Naive thymus-derived CD8-positive, alpha-beta T cell (primary cell): ENCODE results near the gene IZUMO1. TPM values are rescaled to one million over a fixed set of nuclear protein-coding genes. Genes with fewer than 3 reads are reported as not detected.

Source experiments
- ATAC-seq, 2 donors: fragments of 150-1000 bp; cut with Tn5 transposase in 1 of 2; sonication (Bioruptor Pico), chemical (Tn5 transposase) in 1 of 2; 1 replicate in 1 of 2; 2 replicates in 1 of 2; pipeline ENCODE4 v1.10.0; 2021; ENCODE audit warnings: mild to moderate bottlenecking in 2 of 2, moderate library complexity in 2 of 2
- POLR2A ChIA-PET: fragments of 350-600 bp; sonication (Branson Sonifier 250); formaldehyde crosslinking; loops from one replicate; lab custom pipeline; 2021; ENCODE audit warnings: antibody characterized with exemption; lab: Charles Lee
- DNase-seq, 10 donors: peaks; one replicate each; pipeline versions ENCODE4 v3.0.0 to v3.0.0-alpha.2; 2020 to 2022
- H3K27ac Mint-ChIP-seq, 10 donors: one replicate each; pipeline ENCODE4 v1.8.0; 2020 to 2022; ENCODE audit warnings: mild to moderate bottlenecking in 10 of 10, mixed read lengths in 10 of 10, moderate library complexity in 4 of 10, inconsistent platforms in 1 of 10
- H3K27me3 Mint-ChIP-seq, 5 donors: one replicate each; pipeline ENCODE4 v1.8.0; 2021 to 2022; ENCODE audit warnings: mixed read lengths in 5 of 5
- H3K36me3 Mint-ChIP-seq, 3 donors: one replicate each; pipeline ENCODE4 v1.8.0; 2020 to 2022; ENCODE audit warnings: mixed read lengths in 3 of 3, mild to moderate bottlenecking in 2 of 3, inconsistent platforms in 1 of 3
- H3K4me1 Mint-ChIP-seq, 4 donors: one replicate each; pipeline ENCODE4 v1.8.0; 2021 to 2022; ENCODE audit warnings: mixed read lengths in 4 of 4
- H3K4me3 Mint-ChIP-seq, 10 donors: one replicate each; pipeline ENCODE4 v1.8.0; 2020 to 2022; ENCODE audit warnings: mild to moderate bottlenecking in 10 of 10, mixed read lengths in 10 of 10, moderate library complexity in 6 of 10, inconsistent platforms in 1 of 10
- H3K9me3 Mint-ChIP-seq, 9 donors: one replicate each; pipeline ENCODE4 v1.8.0; 2020 to 2022; ENCODE audit warnings: mixed read lengths in 9 of 9, mild to moderate bottlenecking in 3 of 9, inconsistent platforms in 1 of 9, moderate library complexity in 1 of 9
- polyA plus RNA-seq, 3 donors: library from polyadenylated mRNA; unstranded; fragments of 300-500 nt; fragmentation: Illumina TruSeq; gene quantifications; one replicate each; pipeline ENCODE4 v1.2.3, GENCODE V29; 2021
- total RNA-seq, 8 experiments: library from RNA in 2 of 8; stranded (reverse) in 2 of 8; gene quantifications; one replicate each; pipeline ENCODE4 v1.2.3 and lab custom pipeline; 2021 to 2026

Gene IZUMO1
- total and polyA plus RNA-seq, 5 experiments from 2014 or later = not detected

- H3K4me3 Mint-ChIP-seq = no peak overlapping the region
- no peaks in the 10 kb centered on the region for H3K9me3 Mint-ChIP-seq
- H3K4me1 Mint-ChIP-seq = peaks cover 13 to 24% (median 21%) of the 10 kb centered on the region in 4 donors
- no peak for ATAC-seq
- H3K27ac Mint-ChIP-seq = no peak overlapping the region
- DNase-seq = no peak
- POLR2A ChIA-PET = no interaction called here
- no peaks in the 10 kb centered on the region for H3K36me3 Mint-ChIP-seq
- peaks cover 4 to 39% (median 18%) of the 10 kb centered on the region in 5 donors for H3K27me3 Mint-ChIP-seq
Measured at GRCh38 chr19:48755787-48756186, 9.1 kb upstream of the IZUMO1 start.

DNA sequence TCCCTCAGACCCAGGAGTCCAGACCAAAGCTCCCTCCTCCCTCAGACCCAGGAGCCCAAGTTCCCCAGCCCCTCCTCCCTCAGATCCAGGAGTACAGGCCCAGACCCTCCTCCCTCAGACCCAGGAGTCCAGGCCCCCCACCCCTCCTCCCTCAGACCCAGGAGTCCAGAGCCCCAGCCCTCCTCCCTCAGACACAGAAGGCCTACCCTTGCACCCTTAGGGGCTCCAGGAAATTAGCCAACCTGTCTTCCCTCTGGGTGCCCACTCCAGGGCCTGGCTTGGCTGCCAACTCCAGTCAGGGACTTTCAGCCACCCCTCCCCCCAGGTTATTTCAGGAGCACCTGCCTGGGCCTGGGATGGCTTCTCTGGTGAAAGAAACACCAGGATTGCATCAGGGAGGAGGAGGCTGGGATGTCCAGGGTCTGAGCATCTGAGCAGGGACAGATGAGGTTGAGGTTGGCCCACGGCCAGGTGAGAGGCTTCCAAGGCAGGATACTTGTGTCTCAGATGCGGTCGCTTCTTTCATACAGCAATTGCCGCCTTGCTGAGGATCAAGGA lies 8.5 kb upstream of the IZUMO1 start, which contains the start of gene FGF21:
TSS of gene FGF21 (plus strand) at position 441 of the 558 bp plus-strand sequence. CDS start 713 bp downstream, outside the sequence.
- H3K4me1 Mint-ChIP-seq = peaks cover 11 to 20% (median 16%) of the 10 kb centered on the region in 4 donors
- POLR2A ChIA-PET = interaction anchor here (0.6 kb wide), 1 partner anchor 981 kb away, joined by 3 read pairs; no protein-coding TSS in a partner anchor
- H3K27ac Mint-ChIP-seq = no peak within 1 kb of the TSS
- H3K9me3 Mint-ChIP-seq = no peaks in the 10 kb centered on the region
- ATAC-seq (no peak), DNase-seq (no peak)
- H3K4me3 Mint-ChIP-seq = peak within 1 kb of the TSS in 1 of 10 donors; percentile 48
- H3K36me3 Mint-ChIP-seq = no peaks in the 10 kb centered on the region
- H3K27me3 Mint-ChIP-seq = peaks cover 4 to 34% (median 13%) of the 10 kb centered on the region in 5 donors

DNA sequence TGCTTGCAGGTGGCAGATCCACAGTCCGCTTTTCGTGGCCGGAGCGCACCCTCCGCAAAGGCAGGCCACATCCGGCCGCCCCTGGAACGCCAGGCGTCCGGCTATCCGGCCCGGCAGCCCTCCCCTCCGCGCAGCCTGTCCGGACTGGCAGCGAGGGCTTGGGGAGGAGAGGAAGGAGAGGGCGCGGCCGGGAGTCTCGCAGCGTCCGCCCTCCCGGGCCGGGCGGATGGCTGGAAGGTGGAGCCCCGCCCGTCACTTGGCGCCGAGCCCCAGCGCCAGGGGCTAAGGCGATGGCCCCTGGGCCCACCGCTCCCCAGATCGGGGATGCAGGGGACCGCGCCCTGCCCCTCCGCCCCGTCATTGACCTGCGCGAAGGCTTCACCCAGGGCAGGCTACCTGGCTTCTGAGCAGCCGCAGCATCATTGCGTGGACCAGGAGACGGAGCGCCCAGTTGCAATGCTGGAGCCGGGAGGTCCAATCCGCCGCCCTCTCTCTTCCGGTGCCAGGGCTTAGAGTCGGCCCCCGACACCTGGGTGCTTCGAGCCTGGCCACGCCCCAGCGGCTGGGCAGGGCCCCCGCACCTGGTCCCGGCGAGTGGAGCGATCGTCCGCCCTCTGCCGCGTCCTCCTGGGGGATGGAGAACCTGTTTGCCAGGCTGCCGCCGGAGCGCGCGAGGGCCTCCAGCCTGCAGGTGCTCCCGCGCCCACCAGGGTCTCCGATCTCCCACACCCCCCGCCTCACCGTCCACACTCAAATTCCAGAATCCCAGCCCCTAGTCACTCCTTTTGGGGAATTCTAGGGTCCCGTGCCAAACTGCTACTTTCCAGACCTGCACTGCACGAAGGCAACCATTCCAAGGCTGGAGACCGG lies 6.0 kb upstream of the IZUMO1 start, which contains the start of gene FUT1:
TSS of gene FUT1 (minus strand) at position 146 of the 870 bp plus-strand sequence. CDS start 1,360 bp downstream, outside the sequence.
- DNase-seq (peak in 8 of 10 donors; percentile 14 to 46 (median 39)), ATAC-seq (peak; percentile 74 to 80)
- H3K4me1 Mint-ChIP-seq = peaks cover 12 to 20% (median 16%) of the 10 kb centered on the region in 4 donors
- peak within 1 kb of the TSS in 4 of 10 donors; percentile 38 to 57 (median 54) for H3K27ac Mint-ChIP-seq
- H3K9me3 Mint-ChIP-seq = no peaks in the 10 kb centered on the region
- H3K36me3 Mint-ChIP-seq = no peaks in the 10 kb centered on the region
- POLR2A ChIA-PET = interaction anchor here (1.6 kb wide), 1 partner anchor 14 kb away, joined by 7 read pairs; no protein-coding TSS in a partner anchor
- H3K27me3 Mint-ChIP-seq = peaks cover 4 to 31% (median 13%) of the 10 kb centered on the region in 5 donors
- H3K4me3 Mint-ChIP-seq = peak within 1 kb of the TSS; percentile 65 to 89 (median 80)

- peak in 2 of 10 donors; percentile 19 to 29 for DNase-seq
- Mint-ChIP-seq H3K9me3 (no peaks in the 10 kb centered on the region), H3K4me3 (peak overlapping the region; percentile 65 to 89 (median 80))
Measured at GRCh38 chr19:48751845-48752495, 5.3 kb upstream of the IZUMO1 start.

GRCh38 chr19:48750771-48751504 lies 4.2 kb upstream of the IZUMO1 start:
- ATAC-seq = no peak
- H3K27ac Mint-ChIP-seq = peak overlapping the region in 1 of 10 donors; percentile 60

More at GRCh38 chr19:48751845-48752495, 5.3 kb upstream of the IZUMO1 start:
- H3K27ac Mint-ChIP-seq = peak overlapping the region in 4 of 10 donors; percentile 38 to 57 (median 54)
- peaks cover 12 to 20% (median 16%) of the 10 kb centered on the region in 4 donors for H3K4me1 Mint-ChIP-seq
- H3K27me3 Mint-ChIP-seq = peaks cover 4 to 31% (median 13%) of the 10 kb centered on the region in 5 donors
- POLR2A ChIA-PET = interaction anchor here (0.6 to 1.6 kb wide), 3 partner anchors 13 to 1176 kb away, joined by 4 to 7 read pairs (median 7); no protein-coding TSS in a partner anchor
- H3K36me3 Mint-ChIP-seq = no peaks in the 10 kb centered on the region
- peak; percentile 53 to 69 for ATAC-seq

GRCh38 chr19:48750351-48750750 lies 3.6 kb upstream of the IZUMO1 start:
- no peak for ATAC-seq
- peaks cover 0 to 2% (median 0%) of the 10 kb centered on the region in 9 donors for H3K9me3 Mint-ChIP-seq
- no peak overlapping the region for H3K4me3 Mint-ChIP-seq
- DNase-seq = no peak
- POLR2A ChIA-PET = no interaction called here
- no peaks in the 10 kb centered on the region for H3K36me3 Mint-ChIP-seq
- no peak overlapping the region for H3K27ac Mint-ChIP-seq
- H3K27me3 Mint-ChIP-seq = peaks cover 7 to 38% (median 27%) of the 10 kb centered on the region in 5 donors
- H3K4me1 Mint-ChIP-seq = peaks cover 17 to 25% (median 20%) of the 10 kb centered on the region in 4 donors

More at GRCh38 chr19:48750771-48751504, 4.2 kb upstream of the IZUMO1 start:
- H3K9me3 Mint-ChIP-seq = peaks cover 0 to 2% (median 0%) of the 10 kb centered on the region in 9 donors
- DNase-seq = no peak
- H3K4me3 Mint-ChIP-seq = peak overlapping the region in 9 of 10 donors; percentile 44 to 75 (median 53)
- no peaks in the 10 kb centered on the region for H3K36me3 Mint-ChIP-seq
- peaks cover 16 to 23% (median 19%) of the 10 kb centered on the region in 4 donors for H3K4me1 Mint-ChIP-seq
- H3K27me3 Mint-ChIP-seq = peaks cover 7 to 36% (median 21%) of the 10 kb centered on the region in 5 donors
- POLR2A ChIA-PET = interaction anchor here (1.3 to 1.6 kb wide), 2 partner anchors 12 to 36 kb away, joined by 4 to 7 read pairs; no protein-coding TSS in a partner anchor

DNA sequence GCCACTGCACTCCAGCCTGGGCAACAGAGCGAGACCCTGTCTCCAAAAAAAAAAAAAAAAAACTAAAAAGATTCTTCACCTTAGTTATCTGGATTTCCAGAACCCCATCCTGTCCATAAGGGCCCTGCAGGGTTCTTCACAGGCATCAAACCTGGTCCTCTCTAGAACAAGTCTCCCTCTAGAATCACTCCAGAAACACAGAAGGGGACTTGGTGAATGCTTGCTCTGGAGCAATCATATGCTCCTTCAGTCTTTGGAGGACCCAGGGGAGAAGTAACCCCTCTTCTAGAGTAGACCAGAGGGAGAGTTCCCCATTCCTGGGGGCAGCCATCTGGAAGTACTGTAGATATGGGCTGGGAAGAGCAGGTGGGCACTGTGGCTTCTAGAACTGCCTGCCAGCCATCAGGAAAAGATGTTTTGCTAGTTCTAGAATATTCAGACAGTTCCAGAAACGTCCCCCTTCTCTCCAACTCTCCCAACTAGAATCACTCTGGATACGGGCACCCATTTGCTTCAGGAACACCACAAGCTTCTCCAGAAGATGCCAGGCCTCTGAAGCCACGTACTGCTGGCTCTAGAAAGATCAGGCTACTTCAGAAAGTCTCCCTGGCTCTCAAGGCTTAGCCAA lies 3.0 kb upstream of the IZUMO1 start:
- Mint-ChIP-seq H3K9me3 (peaks cover 0 to 2% (median 0%) of the 10 kb centered on the region in 9 donors), H3K36me3 (no peaks in the 10 kb centered on the region), H3K27me3 (peaks cover 9 to 37% (median 31%) of the 10 kb centered on the region in 5 donors), H3K4me1 (peaks cover 17 to 30% (median 20%) of the 10 kb centered on the region in 4 donors), H3K27ac (peak overlapping the region in 1 of 10 donors; percentile 33), H3K4me3 (no peak overlapping the region)
- DNase-seq (no peak), ATAC-seq (no peak)
- POLR2A ChIA-PET = no interaction called here

DNA sequence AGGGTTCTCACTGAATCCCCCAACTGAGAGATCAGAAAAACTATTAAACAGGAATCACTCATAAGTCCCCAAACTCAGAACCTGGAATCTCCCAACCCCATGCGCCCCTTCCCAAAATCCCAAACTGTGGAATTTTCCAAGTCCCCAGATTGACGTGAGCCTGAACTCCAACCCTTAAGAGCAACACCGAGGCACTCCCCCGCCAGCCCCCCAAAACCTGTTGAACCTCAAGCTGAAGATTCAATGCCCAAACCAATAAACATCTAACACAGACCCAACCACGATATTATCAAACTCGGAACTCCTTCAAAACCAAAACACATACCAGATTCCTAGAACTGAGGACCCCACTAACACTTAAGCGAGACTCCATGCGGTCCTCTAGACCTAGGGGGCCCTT lies 599 bp downstream of the IZUMO1 start:
- POLR2A ChIA-PET = no interaction called here
- Mint-ChIP-seq H3K27me3 (peaks cover 6 to 32% (median 15%) of the 10 kb centered on the region in 5 donors), H3K9me3 (peaks cover 0 to 2% (median 0%) of the 10 kb centered on the region in 9 donors), H3K4me1 (peaks cover 9 to 24% (median 10%) of the 10 kb centered on the region in 4 donors), H3K27ac (no peak overlapping the region), H3K4me3 (peak overlapping the region in 1 of 10 donors; percentile 15), H3K36me3 (no peaks in the 10 kb centered on the region)
- DNase-seq (no peak), ATAC-seq (no peak)

GRCh38 chr19:48745208-48745995 lies 1.3 kb downstream of the IZUMO1 start:
- peak; percentile 68 to 72 for ATAC-seq
- POLR2A ChIA-PET = no interaction called here
- H3K4me3 Mint-ChIP-seq = peak overlapping the region in 1 of 10 donors; percentile 26
- H3K27me3 Mint-ChIP-seq = peaks cover 5 to 32% (median 13%) of the 10 kb centered on the region in 5 donors
- H3K27ac Mint-ChIP-seq = peak overlapping the region in 1 of 10 donors; percentile 45
- H3K36me3 Mint-ChIP-seq = no peaks in the 10 kb centered on the region
- H3K9me3 Mint-ChIP-seq = peaks cover 0 to 2% (median 0%) of the 10 kb centered on the region in 9 donors
- H3K4me1 Mint-ChIP-seq = peaks cover 10 to 28% (median 13%) of the 10 kb centered on the region in 4 donors
- peak in 7 of 10 donors; percentile 17 to 59 (median 43) for DNase-seq

DNA sequence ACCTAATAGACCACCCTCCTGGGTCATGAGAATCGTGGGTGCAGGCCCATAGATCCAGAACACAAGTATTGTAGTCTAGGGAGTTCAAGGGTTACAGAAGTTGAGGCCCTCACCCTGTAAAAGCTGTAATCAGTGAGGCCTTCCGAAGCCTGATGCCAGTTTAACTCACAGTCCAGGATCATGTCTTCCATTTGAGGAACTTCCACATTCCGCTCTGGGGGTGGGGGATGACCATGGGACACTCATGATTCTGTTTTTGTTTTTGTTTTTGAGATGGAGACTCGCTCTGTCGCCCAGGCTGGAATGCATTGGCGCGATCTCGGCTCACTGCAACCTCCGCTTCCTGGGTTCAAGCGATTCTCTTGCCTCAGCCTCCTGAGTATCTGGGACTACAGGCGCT lies 4.6 kb downstream of the IZUMO1 start:
- Mint-ChIP-seq H3K36me3 (no peaks in the 10 kb centered on the region), H3K4me1 (peaks cover 11 to 38% (median 25%) of the 10 kb centered on the region in 4 donors), H3K27me3 (peaks cover 5 to 32% (median 10%) of the 10 kb centered on the region in 5 donors), H3K27ac (no peak overlapping the region), H3K4me3 (no peak overlapping the region), H3K9me3 (peaks cover 0 to 4% (median 0%) of the 10 kb centered on the region in 9 donors)
- no peak for ATAC-seq
- POLR2A ChIA-PET = interaction anchor here (1.2 kb wide), 1 partner anchor 14 kb away, joined by 11 read pairs; no protein-coding TSS in a partner anchor
- DNase-seq = no peak
